ENCODE results near the gene BTNL8. TPM values are rescaled to one million over a fixed set of nuclear protein-coding genes. Genes with fewer than 3 reads are reported as not detected.

BTNL8 gene
- total and polyA plus RNA-seq, 3 experiments from 2014 or later = 0.13 TPM; not detected in 2

- Mint-ChIP-seq H3K27me3 (peaks cover 4 to 15% of the 10 kb centered on the region in 2 donors), H3K4me1 (no peaks in the 10 kb centered on the region), H3K9me3 (no peaks in the 10 kb centered on the region), H3K4me3 (no peak overlapping the region), H3K36me3 (no peaks in the 10 kb centered on the region), H3K27ac (no peak overlapping the region)
- Histone ChIP-seq H3K4me1 (ENCODE audit: insufficient read depth, low read length) (no peaks in the 10 kb centered on the region), H3K36me3 (ENCODE audit: insufficient read depth, low read length) (no peaks in the 10 kb centered on the region), H3K27me3 (ENCODE audit: insufficient read depth, low read length, poor library complexity, severe bottlenecking) (no peaks in the 10 kb centered on the region), H3K27ac (ENCODE audit: low read depth, low read length) (no peak overlapping the region), H3K9me3 (ENCODE audit: low read length) (no peaks in the 10 kb centered on the region), H3K4me3 (ENCODE audit: low read length) (no peak overlapping the region)
- ChIA-PET CTCF (no interaction called here), POLR2A (no interaction called here)
- no peak for DNase-seq
Observed at GRCh38 chr5:180950291-180950949, 51.5 kb downstream of the BTNL8 start.

- H3K9me3 Mint-ChIP-seq = peaks cover 0 to 4% (median 0%) of the 10 kb centered on the region in 5 donors
- DNase-seq = no peak
- POLR2A ChIA-PET = no interaction called here
- H3K27me3 Mint-ChIP-seq = peaks cover 14 to 60% of the 10 kb centered on the region in 2 donors
- H3K4me3 Mint-ChIP-seq = no peak overlapping the region
- no peak overlapping the region for H3K27ac Mint-ChIP-seq
- H3K4me3 ChIP-seq (ENCODE audit: low read length) = no peak overlapping the region
- H3K4me1 ChIP-seq (ENCODE audit: insufficient read depth, low read length) = peaks cover 9% of the 10 kb centered on the region
- no peaks in the 10 kb centered on the region for H3K9me3 ChIP-seq (ENCODE audit: low read length)
- H3K27ac ChIP-seq (ENCODE audit: low read depth, low read length) = no peak overlapping the region
- peaks cover 4 to 9% (median 8%) of the 10 kb centered on the region in 3 donors for H3K4me1 Mint-ChIP-seq
- CTCF ChIA-PET = no interaction called here
- no peaks in the 10 kb centered on the region for H3K27me3 ChIP-seq (ENCODE audit: insufficient read depth, low read length, poor library complexity, severe bottlenecking)
- no peaks in the 10 kb centered on the region for H3K36me3 Mint-ChIP-seq
- H3K36me3 ChIP-seq (ENCODE audit: insufficient read depth, low read length) = no peaks in the 10 kb centered on the region
Observed at GRCh38 chr5:180959661-180960060, 60.7 kb downstream of the BTNL8 start.

DNA sequence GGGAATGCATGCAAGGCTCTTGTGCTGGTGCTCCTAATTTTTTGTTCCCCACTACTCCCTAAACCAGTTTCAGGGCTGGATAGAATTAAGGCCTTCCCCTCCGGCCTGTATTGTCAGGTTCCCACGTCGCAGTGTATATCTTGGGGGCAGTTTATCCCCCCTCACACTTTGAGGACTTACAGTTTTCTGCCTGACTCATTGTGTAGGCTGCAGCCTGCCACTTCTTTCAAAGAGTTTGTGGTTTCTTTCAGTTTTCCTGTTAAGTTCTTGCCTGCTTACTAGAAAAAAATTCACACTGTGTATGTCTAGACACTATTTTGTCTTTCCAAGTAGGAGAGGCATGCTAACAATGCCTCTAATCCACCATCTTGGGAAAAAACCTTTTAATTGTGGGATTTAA is 61.2 kb downstream of the BTNL8 start:
- Mint-ChIP-seq H3K27ac (no peak overlapping the region), H3K27me3 (peaks cover 15 to 65% of the 10 kb centered on the region in 2 donors), H3K9me3 (peaks cover 0 to 4% (median 0%) of the 10 kb centered on the region in 5 donors), H3K4me1 (peaks cover 4 to 9% (median 8%) of the 10 kb centered on the region in 3 donors), H3K4me3 (no peak overlapping the region), H3K36me3 (no peaks in the 10 kb centered on the region)
- Histone ChIP-seq H3K9me3 (ENCODE audit: low read length) (no peaks in the 10 kb centered on the region), H3K4me1 (ENCODE audit: insufficient read depth, low read length) (peaks cover 9% of the 10 kb centered on the region), H3K4me3 (ENCODE audit: low read length) (no peak overlapping the region), H3K27me3 (ENCODE audit: insufficient read depth, low read length, poor library complexity, severe bottlenecking) (no peaks in the 10 kb centered on the region), H3K27ac (ENCODE audit: low read depth, low read length) (no peak overlapping the region), H3K36me3 (ENCODE audit: insufficient read depth, low read length) (no peaks in the 10 kb centered on the region)
- CTCF ChIA-PET = no interaction called here
- POLR2A ChIA-PET = no interaction called here
- no peak for DNase-seq

DNA sequence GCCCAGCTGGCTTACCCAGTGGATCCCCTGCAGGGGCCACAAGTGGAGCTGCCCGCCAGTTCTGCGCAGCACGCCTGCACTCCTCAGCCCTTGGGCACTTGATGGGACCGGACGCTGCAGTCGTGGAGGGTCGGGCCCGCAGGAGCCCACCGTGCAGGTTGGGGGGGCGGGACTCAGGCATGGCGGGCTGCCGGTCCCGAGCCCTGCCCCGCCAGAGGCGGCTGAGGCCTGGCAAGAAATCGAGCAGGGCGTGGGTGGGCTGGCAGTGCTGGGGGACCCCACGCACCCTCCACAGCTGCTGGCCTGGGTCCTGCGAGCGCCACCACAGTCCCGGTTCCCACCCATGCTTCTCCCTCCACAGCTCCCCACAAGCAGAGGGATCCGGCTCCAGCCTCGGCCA is 70.4 kb downstream of the BTNL8 start:
- CTCF ChIA-PET = no interaction called here
- no peaks in the 10 kb centered on the region for H3K36me3 Mint-ChIP-seq
- H3K9me3 Mint-ChIP-seq = peaks cover 0 to 3% (median 0%) of the 10 kb centered on the region in 5 donors
- no peak for DNase-seq
- peaks cover 7 to 35% of the 10 kb centered on the region in 2 donors for H3K27me3 Mint-ChIP-seq
- POLR2A ChIA-PET = no interaction called here
- no peak overlapping the region for H3K27ac Mint-ChIP-seq
- H3K4me3 ChIP-seq (ENCODE audit: low read length) = no peak overlapping the region
- H3K4me3 Mint-ChIP-seq = no peak overlapping the region
- no peaks in the 10 kb centered on the region for H3K27me3 ChIP-seq (ENCODE audit: insufficient read depth, low read length, poor library complexity, severe bottlenecking)
- H3K4me1 Mint-ChIP-seq = no peaks in the 10 kb centered on the region
- H3K9me3 ChIP-seq (ENCODE audit: low read length) = no peaks in the 10 kb centered on the region
- no peaks in the 10 kb centered on the region for H3K4me1 ChIP-seq (ENCODE audit: insufficient read depth, low read length)
- H3K36me3 ChIP-seq (ENCODE audit: insufficient read depth, low read length) = no peaks in the 10 kb centered on the region
- H3K27ac ChIP-seq (ENCODE audit: low read depth, low read length) = no peak overlapping the region

DNA sequence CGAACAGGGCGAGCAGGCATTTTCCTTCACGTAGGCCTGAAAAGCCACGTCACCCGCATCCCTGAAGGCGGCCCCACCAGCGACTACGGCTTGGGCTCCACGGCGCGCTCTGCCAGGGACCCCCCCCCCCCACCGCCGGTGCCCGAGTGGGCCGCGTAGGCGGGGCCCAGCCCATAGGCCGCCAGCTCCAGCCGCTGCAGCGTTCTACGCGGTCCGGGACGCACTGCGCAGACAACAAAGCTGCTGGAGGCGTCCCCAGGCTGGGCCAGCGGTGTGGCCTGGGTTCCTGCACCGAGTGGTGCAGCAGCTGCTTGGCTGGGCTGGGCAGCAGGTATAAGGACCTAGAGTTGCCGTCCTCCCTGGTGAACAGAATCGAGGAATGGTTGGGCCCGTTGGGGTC is 71.4 kb downstream of the BTNL8 start:
- H3K4me3 ChIP-seq (ENCODE audit: low read length) = no peak overlapping the region
- no peak overlapping the region for H3K27ac Mint-ChIP-seq
- H3K36me3 ChIP-seq (ENCODE audit: insufficient read depth, low read length) = no peaks in the 10 kb centered on the region
- no peaks in the 10 kb centered on the region for H3K4me1 ChIP-seq (ENCODE audit: insufficient read depth, low read length)
- H3K9me3 Mint-ChIP-seq = peaks cover 0 to 3% (median 0%) of the 10 kb centered on the region in 5 donors
- POLR2A ChIA-PET = no interaction called here
- H3K27ac ChIP-seq (ENCODE audit: low read depth, low read length) = no peak overlapping the region
- no peaks in the 10 kb centered on the region for H3K4me1 Mint-ChIP-seq
- H3K27me3 Mint-ChIP-seq = peaks cover 3 to 29% of the 10 kb centered on the region in 2 donors
- no peak for DNase-seq
- no peaks in the 10 kb centered on the region for H3K9me3 ChIP-seq (ENCODE audit: low read length)
- no peak overlapping the region for H3K4me3 Mint-ChIP-seq
- no peaks in the 10 kb centered on the region for H3K27me3 ChIP-seq (ENCODE audit: insufficient read depth, low read length, poor library complexity, severe bottlenecking)
- CTCF ChIA-PET = no interaction called here
- no peaks in the 10 kb centered on the region for H3K36me3 Mint-ChIP-seq

DNA sequence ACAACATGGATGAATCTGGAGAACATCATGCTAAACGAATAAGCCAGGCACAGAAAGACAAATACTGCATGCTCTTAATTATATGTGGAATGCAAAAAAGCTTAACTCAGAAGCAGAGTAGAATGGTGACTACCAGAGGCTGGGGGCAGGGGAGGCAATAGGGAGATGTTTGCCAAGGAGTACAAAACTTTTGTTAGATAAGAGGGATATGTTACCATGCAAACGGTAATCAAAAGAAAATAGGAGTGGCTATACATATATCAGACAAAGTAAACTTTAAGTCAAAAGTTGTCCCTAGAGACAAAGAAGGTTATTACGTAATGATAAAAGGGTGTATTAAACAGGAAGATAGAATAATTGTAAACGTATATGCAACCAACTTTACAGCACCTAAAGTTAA is 71.9 kb downstream of the BTNL8 start:
- peaks cover 3 to 24% of the 10 kb centered on the region in 2 donors for H3K27me3 Mint-ChIP-seq
- Histone ChIP-seq H3K9me3 (ENCODE audit: low read length) (no peaks in the 10 kb centered on the region), H3K27me3 (ENCODE audit: insufficient read depth, low read length, poor library complexity, severe bottlenecking) (no peaks in the 10 kb centered on the region), H3K4me1 (ENCODE audit: insufficient read depth, low read length) (no peaks in the 10 kb centered on the region), H3K4me3 (ENCODE audit: low read length) (no peak overlapping the region), H3K27ac (ENCODE audit: low read depth, low read length) (no peak overlapping the region), H3K36me3 (ENCODE audit: insufficient read depth, low read length) (no peaks in the 10 kb centered on the region)
- DNase-seq = no peak
- ChIA-PET CTCF (no interaction called here), POLR2A (no interaction called here)
- no peak overlapping the region for H3K4me3 Mint-ChIP-seq
- H3K36me3 Mint-ChIP-seq = no peaks in the 10 kb centered on the region
- H3K4me1 Mint-ChIP-seq = no peaks in the 10 kb centered on the region
- H3K27ac Mint-ChIP-seq = no peak overlapping the region
- peaks cover 0 to 3% (median 0%) of the 10 kb centered on the region in 5 donors for H3K9me3 Mint-ChIP-seq

- CTCF ChIA-PET = no interaction called here
- Mint-ChIP-seq H3K9me3 (peaks cover 0 to 3% (median 0%) of the 10 kb centered on the region in 5 donors), H3K36me3 (no peaks in the 10 kb centered on the region), H3K4me3 (no peak overlapping the region), H3K4me1 (no peaks in the 10 kb centered on the region), H3K27ac (no peak overlapping the region), H3K27me3 (no peaks in the 10 kb centered on the region)
- no peaks in the 10 kb centered on the region for H3K4me1 ChIP-seq (ENCODE audit: insufficient read depth, low read length)
- DNase-seq = no peak
- no peak overlapping the region for H3K4me3 ChIP-seq (ENCODE audit: low read length)
- no peak overlapping the region for H3K27ac ChIP-seq (ENCODE audit: low read depth, low read length)
- H3K27me3 ChIP-seq (ENCODE audit: insufficient read depth, low read length, poor library complexity, severe bottlenecking) = no peaks in the 10 kb centered on the region
- POLR2A ChIA-PET = no interaction called here
- H3K36me3 ChIP-seq (ENCODE audit: insufficient read depth, low read length) = no peaks in the 10 kb centered on the region
- H3K9me3 ChIP-seq (ENCODE audit: low read length) = no peaks in the 10 kb centered on the region
Observed at GRCh38 chr5:180974612-180975315, 75.8 kb downstream of the BTNL8 start.

DNA sequence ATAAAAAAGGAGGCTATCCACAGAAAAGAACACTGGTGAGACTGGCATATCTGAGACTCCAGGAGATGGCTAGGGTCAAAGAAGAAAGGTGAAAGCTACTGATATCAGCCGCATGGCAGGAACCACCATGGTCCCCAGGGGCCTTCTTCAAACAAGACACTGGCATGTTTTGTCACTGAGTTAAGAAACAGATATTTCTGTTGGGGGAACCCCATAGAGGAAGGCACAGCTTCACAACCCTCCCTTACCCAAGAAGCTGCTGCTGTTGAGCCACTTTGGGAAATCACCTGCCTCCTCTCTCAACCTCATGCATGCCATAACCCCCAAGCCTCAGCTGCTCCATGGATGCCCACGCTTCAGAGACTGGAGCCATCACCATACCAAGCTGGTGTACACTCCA is 76.4 kb downstream of the BTNL8 start:
- H3K4me3 ChIP-seq (ENCODE audit: low read length) = no peak overlapping the region
- H3K9me3 Mint-ChIP-seq = peaks cover 0 to 3% (median 0%) of the 10 kb centered on the region in 5 donors
- H3K4me1 ChIP-seq (ENCODE audit: insufficient read depth, low read length) = no peaks in the 10 kb centered on the region
- H3K27ac Mint-ChIP-seq = no peak overlapping the region
- no peaks in the 10 kb centered on the region for H3K36me3 Mint-ChIP-seq
- CTCF ChIA-PET = no interaction called here
- POLR2A ChIA-PET = no interaction called here
- no peak for DNase-seq
- no peak overlapping the region for H3K27ac ChIP-seq (ENCODE audit: low read depth, low read length)
- H3K4me3 Mint-ChIP-seq = no peak overlapping the region
- H3K27me3 Mint-ChIP-seq = no peaks in the 10 kb centered on the region
- H3K36me3 ChIP-seq (ENCODE audit: insufficient read depth, low read length) = no peaks in the 10 kb centered on the region
- H3K27me3 ChIP-seq (ENCODE audit: insufficient read depth, low read length, poor library complexity, severe bottlenecking) = no peaks in the 10 kb centered on the region
- no peaks in the 10 kb centered on the region for H3K4me1 Mint-ChIP-seq
- H3K9me3 ChIP-seq (ENCODE audit: low read length) = no peaks in the 10 kb centered on the region
